Gastroesophageal sphincter (tissue), 3 donors: ENCODE data around the gene PPBP.

Source experiments
- CTCF ChIP-seq, 4 experiments: fragments of 200-600 bp in 2 of 4; fragments of 450-650 bp in 2 of 4; sonication (generic) in 1 of 4; IDR thresholded peaks; one replicate each; pipeline ENCODE4 v1.5.1; 2017 to 2019; ENCODE audit warnings: antibody characterized with exemption in 4 of 4, mild to moderate bottlenecking in 2 of 4, moderate library complexity in 2 of 4
- EP300 ChIP-seq: sonication (generic); formaldehyde crosslinking; IDR thresholded peaks from one replicate; pipeline ENCODE4 v1.6.1; 2017; ENCODE audit warnings: antibody characterized with exemption, mild to moderate bottlenecking
- POLR2A ChIP-seq, 2 donors: fragments of 450-650 bp; IDR thresholded peaks; one replicate each; pipeline ENCODE4 v1.6.1; 2017; ENCODE audit warnings: antibody characterized with exemption in 2 of 2, mild to moderate bottlenecking in 2 of 2, moderate library complexity in 1 of 2
- POLR2AphosphoS5 ChIP-seq: sonication (generic); formaldehyde crosslinking; IDR thresholded peaks from one replicate; pipeline ENCODE4 v1.6.1; 2017; ENCODE audit warnings: antibody characterized with exemption

GRCh38 chr4:73962724-73963123, 25.3 kb downstream of the PPBP start:
- TF ChIP-seq CTCF (IDR thresholded peaks at IDR 0.05) (no peak), POLR2A (IDR thresholded peaks at IDR 0.05) (no peak), POLR2AphosphoS5 (no peak), EP300 (no peak)
